ENCODE results near the gene COL11A1.

- TF ChIP-seq CTCF (IDR thresholded peaks at IDR 0.05; ENCODE audit: extremely low read depth in 1 of 2, insufficient read depth in 1 of 2, low read depth in 1 of 2, low read length in 2 of 2) (no peak), EZH2 (IDR thresholded peaks at IDR 0.05; ENCODE audit: borderline replicate concordance, low read depth, low read length, severe bottlenecking) (no peak), JUN (IDR thresholded peaks at IDR 0.05; ENCODE audit: borderline replicate concordance, insufficient read depth, insufficient read length, low read depth) (peak; percentile 57), POLR2AphosphoS5 (IDR thresholded peaks at IDR 0.05; ENCODE audit: insufficient read depth, low read depth, low read length) (no peak), MYC (IDR thresholded peaks at IDR 0.05; ENCODE audit: low read depth, low read length) (no peak)
Observed at GRCh38 chr1:102891868-102892625, 216.3 kb downstream of the COL11A1 start.
